ENCODE results near the gene MAPKAP1.

- TF ChIP-seq YY1 (IDR thresholded peaks at IDR 0.05; ENCODE audit: low read depth) (no peak), EP300 (IDR thresholded peaks at IDR 0.05; ENCODE audit: borderline replicate concordance) (no peak), REST (IDR thresholded peaks at IDR 0.05; ENCODE audit: low read depth) (no peak)
- TF ChIP-seq, protein P1, sequence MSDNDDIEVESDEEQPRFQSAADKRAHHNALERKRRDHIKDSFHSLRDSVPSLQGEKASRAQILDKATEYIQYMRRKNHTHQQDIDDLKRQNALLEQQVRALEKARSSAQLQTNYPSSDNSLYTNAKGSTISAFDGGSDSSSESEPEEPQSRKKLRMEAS (IDR thresholded peaks at IDR 0.05) = no peak
These were observed 210.6 kb downstream of the MAPKAP1 start for GRCh38 chr9:125496313-125496834.
